GM18517 (cell line): Measurements from ENCODE around the gene HOXA9.

Source experiments
- ATAC-seq: cut with Tn5 transposase; IDR thresholded peaks from one replicate; pipeline ENCODE4 v1.9.1; 2021; ENCODE audit warnings: mild to moderate bottlenecking, moderate library complexity; ENCODE audit not compliant: unreplicated experiment

Gene HOXA9

GRCh38 chr7:27129729-27130539, 35.4 kb downstream of the HOXA9 start:
- ATAC-seq = no peak

GRCh38 chr7:27128776-27129728, 36.3 kb downstream of the HOXA9 start:
- no peak for ATAC-seq

GRCh38 chr7:27128034-27128433, 37.3 kb downstream of the HOXA9 start:
- ATAC-seq = no peak

GRCh38 chr7:27126596-27127327, 38.6 kb downstream of the HOXA9 start:
- ATAC-seq = no peak

- ATAC-seq = no peak
Observed at GRCh38 chr7:27125986-27126394, 39.3 kb downstream of the HOXA9 start.

GRCh38 chr7:27124902-27125689, 40.2 kb downstream of the HOXA9 start:
- ATAC-seq = no peak

- no peak for ATAC-seq
Observed at GRCh38 chr7:27124096-27124901, 41.0 kb downstream of the HOXA9 start.

- no peak for ATAC-seq
Observed at GRCh38 chr7:27123477-27124053, 41.8 kb downstream of the HOXA9 start.

- ATAC-seq = no peak
Observed at GRCh38 chr7:27123007-27123476, 42.3 kb downstream of the HOXA9 start.

GRCh38 chr7:27122077-27122910, 43.0 kb downstream of the HOXA9 start:
- no peak for ATAC-seq

GRCh38 chr7:27121684-27122076, 43.7 kb downstream of the HOXA9 start:
- no peak for ATAC-seq

- no peak for ATAC-seq
Observed at GRCh38 chr7:27119412-27119911, 45.9 kb downstream of the HOXA9 start.

GRCh38 chr7:27118580-27118979, 46.8 kb downstream of the HOXA9 start:
- no peak for ATAC-seq

- ATAC-seq = no peak
Observed at GRCh38 chr7:27117887-27118491, 47.3 kb downstream of the HOXA9 start.

GRCh38 chr7:27116962-27117886, 48.1 kb downstream of the HOXA9 start:
- no peak for ATAC-seq
